DMS153 treated with DMSO at 0.1 percent for 48 hours (cell line): ENCODE data around the gene METTL24.
"Not testable (repeated sequence)": the region's sequence is repeated elsewhere in the genome, so short reads cannot be mapped to it uniquely, and the experiment has no call there.

Experiments
- DNase-seq: peaks from one replicate; lab custom pipeline; 2025; ENCODE audit not compliant: unreplicated experiment; lab: John Stamatoyannopoulos, UW

Gene METTL24

GRCh38 chr6:110270165-110270564, 88.0 kb downstream of the METTL24 start:
- DNase-seq, result no peak

DNA sequence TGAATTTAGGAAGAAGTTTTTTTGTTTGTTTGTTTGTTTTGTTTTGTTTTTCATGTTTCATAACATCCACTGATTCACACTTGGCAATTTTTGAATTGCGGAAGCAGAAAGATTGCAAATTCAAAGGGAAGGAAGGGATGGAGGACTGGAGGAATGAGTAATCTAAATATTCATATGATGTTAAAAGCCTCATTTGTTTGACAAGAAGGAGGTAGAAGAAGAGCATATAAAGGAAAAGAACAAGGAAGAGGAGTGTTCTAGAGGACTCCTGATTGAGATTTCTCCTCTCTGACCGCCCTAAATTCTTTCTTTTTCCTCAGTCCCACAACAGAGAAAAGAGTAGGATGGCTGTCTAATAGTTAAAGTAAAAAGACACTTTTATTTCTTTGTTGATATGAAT, 88.5 kb downstream of the METTL24 start:
- no peak for DNase-seq

- no peak for DNase-seq
These were observed 91.2 kb downstream of the METTL24 start for GRCh38 chr6:110266996-110267395.

- DNase-seq, result no peak
These were observed 92.9 kb downstream of the METTL24 start for GRCh38 chr6:110265273-110265672.

- no peak for DNase-seq
These were observed 101.8 kb downstream of the METTL24 start for GRCh38 chr6:110256366-110256765.

DNA sequence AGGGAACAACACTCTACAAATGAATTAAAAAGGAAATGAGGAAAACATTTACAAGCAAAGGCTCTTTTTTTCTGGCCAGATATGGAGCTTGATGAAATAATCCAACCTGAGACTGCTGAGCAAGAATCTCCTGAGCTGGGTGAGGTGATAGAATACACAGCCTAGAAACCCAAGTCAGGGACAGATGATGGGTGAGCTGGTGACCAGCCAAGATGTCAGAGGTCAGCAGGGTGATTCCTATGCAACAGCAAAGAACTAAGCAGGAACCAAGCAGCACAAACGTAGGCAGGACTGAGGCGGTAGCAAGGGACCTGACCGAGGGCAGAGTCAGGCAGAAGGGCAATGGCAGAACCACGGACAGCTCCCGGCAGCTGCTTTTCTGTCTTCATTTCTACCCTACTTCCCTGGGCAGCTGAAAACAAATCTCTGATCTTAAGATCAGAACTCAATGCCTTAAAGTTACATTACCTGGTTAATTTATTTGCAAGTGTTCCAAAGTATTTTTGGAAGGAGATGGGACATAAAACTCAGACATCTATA, 102.9 kb downstream of the METTL24 start:
- DNase-seq, result no peak

GRCh38 chr6:110250838-110251237, 107.3 kb downstream of the METTL24 start:
- no peak for DNase-seq

DNA sequence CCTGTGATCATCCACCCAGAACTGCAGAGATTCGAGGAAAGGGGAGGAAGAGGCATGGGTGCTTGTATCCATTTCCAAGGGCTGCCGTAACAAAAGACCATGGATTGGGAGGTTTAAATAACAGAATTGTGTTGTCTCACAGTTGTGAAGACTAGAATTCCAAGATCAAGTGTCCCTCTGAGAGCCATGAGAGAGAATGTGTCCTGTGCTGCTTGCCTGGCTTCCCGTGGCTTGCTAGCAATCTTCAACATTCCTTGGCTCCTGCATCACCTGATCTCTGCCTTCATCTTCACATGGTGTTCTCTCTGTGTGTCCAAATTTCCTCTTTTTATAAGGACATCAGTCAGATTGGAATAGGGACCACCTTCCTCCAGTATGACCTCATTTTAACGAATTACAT, 108.1 kb downstream of the METTL24 start:
- no peak for DNase-seq

DNA sequence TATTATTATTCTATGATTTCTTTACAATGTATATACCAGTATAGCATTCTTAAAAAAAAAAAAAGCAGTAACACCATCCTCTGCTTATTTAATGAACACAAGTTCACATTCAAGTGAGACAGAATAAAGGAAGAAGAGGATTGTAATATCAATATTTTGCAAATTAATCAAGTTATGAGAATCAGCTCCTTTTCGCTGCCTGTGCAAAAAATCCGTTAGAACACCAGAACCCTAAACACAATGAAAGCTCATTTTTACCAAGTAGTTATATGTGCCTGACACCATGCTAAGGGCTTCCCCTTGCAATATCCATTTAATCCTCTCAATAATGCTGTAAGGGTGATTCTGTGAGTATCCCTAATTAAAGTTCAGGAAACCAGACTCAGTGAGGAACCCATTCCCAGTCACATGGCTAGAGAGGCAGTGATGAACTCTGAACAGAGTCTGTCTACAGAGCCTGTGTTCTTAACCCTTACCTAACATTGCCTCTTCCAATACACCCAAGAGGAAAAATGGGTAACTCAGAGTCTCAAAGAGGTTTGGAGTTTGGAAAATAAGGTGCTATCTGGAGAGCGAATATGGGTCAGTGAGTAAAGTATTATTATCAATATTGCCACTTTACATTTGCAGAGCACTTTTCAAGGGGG, 111.1 kb downstream of the METTL24 start:
- no peak for DNase-seq

DNA sequence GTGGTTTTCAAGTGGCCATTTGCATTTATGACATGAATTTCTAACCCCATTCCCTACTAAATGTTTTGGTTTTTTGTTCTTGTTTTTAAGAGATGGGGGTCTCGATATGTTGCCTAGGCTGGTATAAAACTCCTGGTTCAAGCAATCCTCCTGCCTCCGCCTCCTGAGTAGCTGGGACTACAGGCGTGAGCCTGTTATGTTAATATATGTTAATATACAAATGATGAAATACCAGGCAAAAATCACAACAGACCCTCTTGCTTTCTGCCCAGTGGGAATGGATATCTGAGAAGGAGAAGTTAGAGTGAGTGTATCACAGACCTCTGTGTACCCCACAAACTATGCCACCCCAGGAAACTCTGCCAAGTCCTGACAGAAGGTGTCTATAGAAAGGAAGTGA, 111.8 kb downstream of the METTL24 start:
- no peak for DNase-seq

GRCh38 chr6:110244621-110245020, 113.5 kb downstream of the METTL24 start:
- DNase-seq, result not testable (repeated sequence)

- no peak for DNase-seq
These were observed 118.4 kb downstream of the METTL24 start for GRCh38 chr6:110239526-110240274.

GRCh38 chr6:110236007-110236406, 122.1 kb downstream of the METTL24 start:
- DNase-seq, result not testable (repeated sequence)

DNA sequence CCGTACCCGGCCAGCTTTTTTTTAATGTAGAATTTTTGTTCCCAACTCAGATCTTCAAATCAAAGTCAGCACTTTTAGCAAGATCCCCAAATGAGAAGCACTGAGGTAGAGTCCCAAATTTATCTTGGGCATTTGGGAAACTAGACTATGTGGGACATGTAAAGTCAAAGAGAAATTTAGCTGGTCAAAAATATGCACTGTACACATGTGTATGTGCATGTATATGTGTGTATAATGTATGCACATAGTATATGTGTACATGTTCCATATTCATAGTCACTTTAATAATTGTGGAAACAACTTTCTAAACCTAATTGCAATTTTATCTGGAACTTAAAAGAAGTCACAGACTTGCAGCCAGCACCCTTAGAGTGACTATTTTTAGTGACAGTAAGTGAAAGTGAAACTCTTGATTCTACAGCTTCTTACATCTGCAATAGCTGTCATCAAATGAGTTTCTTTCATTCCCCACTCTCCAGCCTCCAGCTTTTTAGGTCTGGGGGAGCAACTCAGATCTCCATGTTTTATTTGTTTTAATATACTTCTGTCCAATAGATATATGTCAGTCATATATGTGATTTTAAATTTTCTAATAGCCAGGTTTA, 124.3 kb downstream of the METTL24 start:
- DNase-seq, result no peak

GRCh38 chr6:110232450-110232849, 125.7 kb downstream of the METTL24 start:
- no peak for DNase-seq

DNA sequence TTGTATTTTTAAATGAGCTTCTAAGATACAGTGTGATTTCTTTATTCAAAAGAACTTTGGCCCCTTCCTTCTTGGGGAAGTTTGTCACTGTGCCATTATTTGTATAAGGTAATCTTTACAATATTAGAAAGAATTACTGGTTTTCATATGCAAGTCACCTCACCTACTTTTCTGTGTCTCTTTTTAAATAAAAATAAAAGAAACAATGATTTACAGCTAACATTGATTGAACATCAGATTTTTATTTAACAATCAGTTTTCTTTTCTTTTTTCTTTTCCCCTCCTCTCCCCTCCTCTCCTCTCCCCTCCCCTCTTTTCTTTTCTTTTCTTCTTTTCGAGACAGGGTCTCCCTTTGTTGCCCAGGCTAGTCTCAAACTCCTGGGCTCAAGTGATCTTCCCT, 131.9 kb downstream of the METTL24 start:
- DNase-seq, result no peak

DNA sequence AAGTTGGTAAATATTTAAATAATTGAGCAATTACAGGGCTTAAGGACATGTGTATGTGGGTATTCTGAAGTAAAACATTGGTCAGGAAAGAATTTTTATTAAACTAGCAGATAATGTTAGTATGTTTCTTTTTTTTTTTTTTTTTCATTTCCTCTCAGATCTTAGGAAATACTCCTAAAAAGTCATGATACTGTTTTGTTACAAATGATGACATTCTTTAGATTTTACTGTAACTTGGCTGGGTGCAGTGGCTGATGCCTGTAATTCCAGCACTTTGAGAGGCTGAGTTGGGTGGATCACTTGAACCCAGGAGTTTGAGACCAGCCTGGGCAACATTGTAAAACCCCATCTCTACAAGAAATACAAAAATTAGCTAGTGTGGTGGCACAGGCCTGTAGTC, 136.4 kb downstream of the METTL24 start:
- DNase-seq, result no peak

- DNase-seq, result no peak
These were observed 140.9 kb downstream of the METTL24 start for GRCh38 chr6:110217266-110217665.

- DNase-seq, result no peak
These were observed 142.0 kb downstream of the METTL24 start for GRCh38 chr6:110216140-110216539.

DNA sequence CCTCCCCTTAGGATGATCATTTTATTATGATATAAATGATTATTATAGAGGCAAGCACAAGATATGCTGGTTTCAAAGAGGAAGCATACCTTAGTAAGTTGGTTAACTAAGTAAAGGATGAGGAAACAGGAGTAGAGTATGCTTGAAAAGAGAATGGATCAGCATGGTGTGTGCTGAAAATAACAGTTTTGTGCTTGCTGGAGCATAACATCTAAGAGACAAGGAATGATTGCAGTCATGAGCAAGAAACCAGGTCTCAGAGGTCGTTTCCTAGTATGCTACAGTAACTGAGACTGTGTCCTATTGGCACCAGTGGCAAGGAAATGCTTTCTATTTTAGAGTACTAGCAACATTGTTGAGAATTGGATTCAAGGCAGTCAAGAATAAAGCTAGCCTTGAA, 143.8 kb downstream of the METTL24 start:
- no peak for DNase-seq

DNA sequence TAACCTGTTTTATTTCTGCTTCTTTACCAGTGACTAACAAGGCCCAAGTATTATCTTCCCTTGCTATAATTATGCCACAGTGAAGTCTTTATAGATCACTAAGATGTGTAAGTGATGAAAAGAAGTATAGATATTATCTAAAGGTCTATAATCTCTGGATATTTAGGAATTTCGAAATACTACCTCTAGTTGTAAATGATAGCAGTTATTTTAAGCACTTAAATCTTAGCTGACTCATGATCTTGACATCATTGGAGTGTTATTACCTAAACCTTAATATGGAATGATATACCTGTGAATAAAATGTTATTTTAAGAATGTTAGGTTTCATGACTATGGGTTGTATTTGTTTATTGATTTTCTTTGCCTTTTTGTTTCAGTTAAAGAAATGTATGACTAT, 146.4 kb downstream of the METTL24 start:
- DNase-seq, result no peak

DNA sequence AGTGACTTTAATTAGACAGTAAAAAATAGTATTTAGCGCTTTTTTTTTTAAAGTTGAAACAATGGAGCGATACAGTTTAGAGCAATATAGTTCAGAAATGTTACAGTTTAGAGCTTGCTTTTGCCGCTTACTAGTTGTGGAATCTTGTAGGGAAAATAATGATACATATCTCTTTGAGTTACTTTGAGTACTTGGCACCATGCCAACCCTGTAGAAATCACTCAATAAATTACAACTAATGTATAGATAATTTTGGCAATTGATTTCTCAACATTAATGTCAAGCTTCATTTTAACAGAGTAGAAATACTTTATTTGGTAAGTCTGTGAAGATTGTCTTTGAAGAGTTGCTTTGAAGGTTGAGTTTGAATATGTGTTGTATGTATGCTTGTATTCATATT, 150.5 kb downstream of the METTL24 start:
- DNase-seq, result no peak
